GM12801 (cell line): ENCODE data around the gene ENC1.

Experiments used
- CTCF ChIP-seq: IDR thresholded peaks from one replicate; pipeline ENCODE4 v1.5.1; 2011; ENCODE audit warnings: control low read depth; ENCODE audit not compliant: insufficient read length; ENCODE audit errors: extremely low read depth

Gene ENC1

DNA sequence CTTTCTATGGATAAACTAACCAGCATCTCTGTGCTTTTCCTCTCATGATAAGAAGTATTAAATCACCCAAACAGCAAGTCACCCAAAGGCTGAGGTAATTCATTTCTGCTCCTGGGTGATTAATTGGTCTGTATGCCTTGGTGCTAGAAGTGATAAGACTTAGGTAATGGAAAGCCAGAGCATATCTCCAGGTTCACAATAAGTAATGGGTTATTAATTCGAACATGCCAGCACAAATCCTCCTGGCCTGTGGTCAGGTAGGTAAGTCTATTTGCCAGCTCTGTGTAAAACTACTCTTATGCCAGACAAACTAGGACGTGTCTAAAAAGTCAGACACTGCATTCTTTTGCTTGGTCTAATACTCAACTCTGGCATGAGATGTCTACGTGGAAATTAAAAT, 11.2 kb upstream of the ENC1 start:
- no peak for TF ChIP-seq CTCF

- TF ChIP-seq CTCF, result no peak
Observed at GRCh38 chr5:74649421-74649973, 9.0 kb upstream of the ENC1 start.

DNA sequence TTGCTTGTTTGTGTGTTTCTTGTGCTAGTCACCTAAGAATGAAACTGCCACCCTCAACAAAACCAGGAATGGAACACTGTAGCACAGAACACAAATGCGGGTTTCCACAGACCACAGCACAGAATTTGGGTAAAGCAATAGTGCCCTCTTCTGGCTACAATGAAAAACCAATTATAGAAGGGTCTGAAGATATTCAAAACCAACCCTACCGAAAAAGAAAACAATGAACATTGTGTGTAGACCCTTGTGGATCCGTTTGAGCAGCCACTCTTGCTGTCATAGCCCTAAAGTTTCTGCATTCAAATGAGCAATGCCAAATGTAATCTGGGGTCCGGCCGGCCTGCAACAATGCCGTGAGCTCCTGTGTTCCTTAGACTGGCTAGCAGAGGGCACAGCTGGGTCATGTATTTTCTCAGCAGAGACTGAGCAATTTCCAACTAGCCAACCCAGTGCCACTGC, 8.3 kb upstream of the ENC1 start:
- no peak for TF ChIP-seq CTCF

GRCh38 chr5:74647096-74647495, 6.6 kb upstream of the ENC1 start:
- TF ChIP-seq CTCF, result no peak

- no peak for TF ChIP-seq CTCF
Observed at GRCh38 chr5:74643111-74643562, 2.6 kb upstream of the ENC1 start.

DNA sequence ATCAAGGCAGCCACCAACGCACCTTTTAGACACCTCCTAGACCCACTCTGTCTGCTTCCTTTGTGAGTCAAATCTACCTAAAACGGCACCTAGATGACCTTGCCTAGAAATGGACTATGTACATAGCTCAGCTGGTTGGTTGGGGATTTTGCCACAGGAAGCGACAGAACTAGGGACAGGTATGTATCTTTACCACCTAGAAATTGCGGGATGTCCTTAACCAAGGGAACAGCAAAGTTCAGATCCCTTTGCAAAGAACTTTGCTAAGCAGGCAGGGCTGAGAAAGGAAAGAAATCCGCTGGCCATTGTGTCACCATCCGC, 2.0 kb upstream of the ENC1 start:
- TF ChIP-seq CTCF, result no peak

DNA sequence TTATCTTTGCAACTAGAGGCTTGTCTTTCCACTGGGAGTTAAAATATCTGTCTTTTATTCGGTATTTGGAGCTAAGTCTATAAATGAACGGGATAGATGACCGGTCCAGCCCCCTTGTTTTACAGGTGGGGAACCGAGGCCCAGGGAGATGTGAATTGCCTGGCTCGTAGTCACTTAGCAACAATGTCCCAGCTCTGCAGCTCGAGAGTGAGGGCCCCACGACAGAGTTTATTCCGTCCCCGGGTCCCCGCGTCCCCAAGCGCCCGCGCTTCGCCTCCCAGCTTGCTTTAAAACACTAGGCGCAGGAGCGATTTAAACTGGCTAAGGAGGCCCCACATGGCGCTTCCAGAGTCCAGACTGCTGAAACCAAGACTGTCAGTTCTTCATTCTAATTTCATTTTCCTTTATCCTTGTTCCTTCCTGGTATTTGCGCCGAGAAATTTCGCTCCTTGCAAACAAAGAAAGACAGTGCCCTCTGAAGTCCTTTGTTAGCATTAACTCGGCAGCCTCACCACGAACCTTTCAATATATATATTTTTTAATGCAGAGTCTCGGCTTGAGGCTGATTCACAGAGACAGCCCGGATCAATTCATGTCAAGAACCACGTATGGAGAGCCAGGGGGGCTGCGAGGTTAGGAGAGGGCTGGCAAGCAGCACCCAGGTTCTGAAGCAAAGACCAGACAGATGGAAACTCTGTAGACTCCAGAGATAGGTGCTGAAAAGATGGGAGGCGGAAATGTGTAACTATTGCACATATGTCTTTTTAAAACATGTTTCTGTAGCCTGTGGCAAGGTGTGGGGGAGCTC, 1.4 kb upstream of the ENC1 start:
- TF ChIP-seq CTCF, result no peak
